HG03135 (cell line): ENCODE data around the gene TSSK2.

Source experiments
- ATAC-seq: cut with Tn5 transposase; IDR thresholded peaks from one replicate; pipeline ENCODE4 v1.9.1; 2021; ENCODE audit warnings: mild to moderate bottlenecking, moderate library complexity; ENCODE audit not compliant: unreplicated experiment

TSSK2 gene

DNA sequence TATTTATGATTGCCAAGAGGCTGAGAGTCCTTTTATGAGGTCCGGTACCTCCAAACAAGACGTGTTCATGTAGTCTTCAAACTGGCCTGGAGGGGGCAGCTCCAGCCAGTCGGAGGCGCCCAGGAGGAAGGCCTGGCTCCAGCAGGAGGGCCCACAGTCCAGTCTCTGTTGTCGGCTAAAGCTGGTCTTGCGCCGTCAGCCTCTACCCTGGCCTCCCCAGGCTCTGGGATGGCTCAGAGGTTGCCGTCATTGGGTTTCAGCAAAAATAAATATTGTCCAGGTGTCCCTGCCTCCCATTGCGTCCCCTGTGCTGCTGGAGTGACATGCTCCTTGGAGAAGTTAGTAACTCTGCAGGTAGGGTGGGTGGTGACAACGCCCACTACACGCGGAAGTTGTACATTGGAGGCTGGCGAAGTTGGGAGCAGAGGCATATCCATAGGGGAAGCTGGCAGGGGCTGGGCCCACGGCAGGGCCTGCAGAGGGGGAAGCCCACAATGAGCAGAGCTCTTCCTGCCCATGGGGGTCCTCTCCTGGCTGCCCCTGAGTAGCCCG is 48.5 kb downstream of the TSSK2 start:
- peak; percentile 50 for ATAC-seq

DNA sequence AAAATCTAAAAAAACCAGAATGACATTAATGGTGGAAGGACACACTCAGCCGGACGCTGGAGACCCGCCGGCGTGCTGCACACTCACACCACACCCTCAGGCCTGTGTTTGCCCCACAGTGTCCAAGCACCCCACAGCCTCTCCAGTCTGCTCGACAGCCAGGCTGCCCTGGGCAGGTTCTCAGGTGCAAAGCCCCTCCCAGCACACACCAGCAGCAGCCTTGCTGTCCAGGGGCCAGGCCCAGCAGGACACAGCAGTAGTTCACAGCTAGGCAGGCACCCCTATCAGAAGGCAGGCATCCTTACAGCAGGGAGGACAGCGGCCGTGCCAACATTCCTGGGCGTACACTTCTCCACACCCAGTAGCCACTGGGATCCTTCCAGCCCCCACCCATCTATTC is 49.1 kb downstream of the TSSK2 start:
- no peak for ATAC-seq

DNA sequence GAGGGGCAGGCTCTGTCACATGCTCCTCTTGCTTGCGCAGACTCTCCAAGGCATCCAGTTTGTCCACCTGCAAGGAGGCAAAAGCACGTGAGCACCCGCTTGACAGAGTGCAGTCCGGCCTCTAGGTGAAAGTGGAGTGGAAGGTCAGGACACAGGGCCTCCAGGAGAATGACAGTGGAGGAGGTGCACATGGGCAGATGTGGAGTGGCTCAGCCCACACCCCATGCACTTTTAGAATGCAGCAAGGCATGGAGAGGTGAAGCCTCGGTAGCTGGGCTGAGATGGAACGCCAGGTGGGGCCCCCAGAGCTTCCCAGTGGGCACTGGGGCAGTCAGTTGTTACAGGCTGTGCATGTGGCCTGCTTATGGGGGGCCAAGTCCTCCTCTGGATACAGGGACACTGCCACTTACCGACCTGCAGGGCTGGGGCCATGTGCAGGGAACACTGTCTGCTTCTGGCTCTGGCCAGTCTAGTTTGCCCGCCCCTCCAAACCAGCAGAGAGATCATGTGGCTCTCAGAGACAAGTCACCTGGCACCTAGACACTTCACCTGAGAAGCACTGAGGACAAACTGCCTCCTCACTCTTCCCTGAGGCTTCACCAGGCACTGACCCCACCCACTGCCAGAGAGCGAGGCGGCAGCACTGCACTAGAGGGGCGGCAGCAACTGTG is 49.8 kb downstream of the TSSK2 start:
- no peak for ATAC-seq

DNA sequence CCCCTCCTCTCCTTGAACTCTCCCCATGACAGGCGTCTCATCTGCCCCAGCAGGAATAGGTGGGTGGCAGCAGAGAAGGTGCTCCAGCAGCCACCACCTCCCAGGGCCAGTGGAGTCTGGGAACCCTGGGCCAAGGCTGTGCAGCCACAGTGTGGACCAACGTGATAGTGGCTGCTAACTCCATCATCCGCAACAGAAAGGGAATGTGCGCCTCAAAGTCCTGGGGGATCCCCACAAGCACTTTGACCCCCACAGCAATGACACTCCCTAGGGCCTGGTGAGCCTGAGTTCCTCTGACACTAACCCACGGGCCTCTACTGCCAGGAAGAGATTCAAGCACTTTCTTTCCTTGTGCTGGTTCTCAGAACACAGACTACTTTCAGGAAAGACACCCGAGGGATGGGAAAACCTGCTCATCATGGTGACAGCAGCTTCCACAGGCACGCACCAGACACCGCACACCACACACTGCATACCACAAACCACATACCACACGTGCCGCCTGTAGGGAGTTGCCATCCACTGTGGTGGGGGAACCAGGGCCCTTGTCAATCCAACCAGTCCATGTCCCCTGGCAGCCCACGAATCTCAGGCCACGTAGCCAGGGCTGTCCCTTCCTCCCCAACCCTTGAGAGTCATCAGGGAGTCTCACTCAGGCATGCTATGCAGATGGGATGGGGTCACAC is 50.8 kb downstream of the TSSK2 start:
- ATAC-seq: no peak
